GM12878 (cell line): ENCODE measurements around the gene SYT1. TPM values are rescaled to one million over a fixed set of nuclear protein-coding genes. Genes with fewer than 3 reads are reported as not detected.

Experiments used
- ATAC-seq: fragments of 200-7000 bp; cut with Tn5 transposase; 3 replicates; pipeline ENCODE4 v1.9.1; 2020; ENCODE audit warnings: mild to moderate bottlenecking, moderate library complexity
- BruUV-seq: library from RNA; stranded (reverse); fragments of 400-500 nt; replicated peaks from 2 replicates; lab custom pipeline; 2021; lab: Mats Ljungman, UMichigan
- CTCF ChIA-PET: fragments of 300-600 bp; sonication (Branson Sonifier 250); formaldehyde crosslinking; extraction: SDS; loops from one replicate; lab custom pipeline; 2021; ENCODE audit warnings: inconsistent platforms; lab: Yijun Ruan, JAX
- POLR2A ChIA-PET: fragments of 350-600 bp; formaldehyde crosslinking; extraction: SDS; loops from one replicate; lab custom pipeline; 2021; ENCODE audit warnings: inconsistent platforms; lab: Charles Lee
- RAD21 ChIA-PET: fragments of 300-600 bp; sonication (Branson Sonifier 250); formaldehyde crosslinking; loops from one replicate; lab custom pipeline; 2023; ENCODE audit warnings: antibody characterized with exemption; ENCODE audit not compliant: unreplicated experiment; lab: Charles Lee
- SMC1A ChIA-PET: fragments of 300-600 bp; sonication (Branson Sonifier 250); formaldehyde crosslinking; loops from one replicate; lab custom pipeline; 2023; ENCODE audit not compliant: unreplicated experiment, uncharacterized antibody; lab: Charles Lee
- DNase-seq: peaks from one replicate; pipeline ENCODE4 v3.0.0-alpha.2; 2011; ENCODE audit warnings: low read depth, low spot score
- FAIRE-seq: peaks from 3 replicates; lab custom pipeline; 2011; peaks lifted over from hg19 to GRCh38; lab: Jason Lieb, UNC
- H2AFZ ChIP-seq: 2 replicates; pipeline ENCODE4 v1.6.0; 2011; ENCODE audit warnings: low read depth, low read length, control low read depth; ENCODE audit not compliant: control insufficient read depth
- H3K27ac ChIP-seq: 2 replicates; pipeline ENCODE4 v1.5.1; 2011; ENCODE audit warnings: control low read depth; ENCODE audit not compliant: control insufficient read depth, insufficient read depth
- H3K27me3 ChIP-seq, 2 experiments: replicated peaks in 1 of 2; 2 replicates each; pipeline versions ENCODE4 v1.6.0 to v1.6.1; 2011; ENCODE audit warnings: low read length in 1 of 2; ENCODE audit not compliant: control insufficient read depth in 2 of 2, insufficient read depth in 2 of 2
- H3K36me3 ChIP-seq, 2 experiments: 2 replicates each; pipeline ENCODE4 v1.5.1; 2011; ENCODE audit warnings: low read length in 1 of 2; ENCODE audit not compliant: control insufficient read depth in 2 of 2, insufficient read depth in 2 of 2
- H3K4me1 ChIP-seq: 2 replicates; pipeline ENCODE4 v1.6.1; 2011; ENCODE audit warnings: mild to moderate bottlenecking, low read length, moderate library complexity, mixed read lengths; ENCODE audit not compliant: control insufficient read depth, insufficient read depth
- H3K4me2 ChIP-seq: 2 replicates; pipeline ENCODE4 v1.6.0; 2011; ENCODE audit warnings: control low read depth; ENCODE audit not compliant: control insufficient read depth, insufficient read depth
- H3K4me3 ChIP-seq: fragments of 200-600 bp; sonication (generic); 2 replicates; pipeline ENCODE4 v1.5.1; 2016
- H3K79me2 ChIP-seq: 2 replicates; pipeline ENCODE4 v1.6.0; 2011; ENCODE audit warnings: low read length; ENCODE audit not compliant: control insufficient read depth, insufficient read depth
- H3K9ac ChIP-seq: 2 replicates; pipeline ENCODE4 v1.8.0; 2011; ENCODE audit warnings: low read length, control low read depth, mixed read lengths; ENCODE audit not compliant: control insufficient read depth, insufficient read depth
- H3K9me3 ChIP-seq: replicated peaks from 3 replicates; pipeline ENCODE4 v1.5.1; 2011; ENCODE audit warnings: mild to moderate bottlenecking, low read length; ENCODE audit not compliant: control insufficient read depth, insufficient read depth
- H4K20me1 ChIP-seq: 2 replicates; pipeline ENCODE4 v1.6.0; 2011; ENCODE audit not compliant: control insufficient read depth, insufficient read depth
- PAX5 ChIP-seq: IDR thresholded peaks from 2 replicates; pipeline ENCODE4 v1.6.1; 2011; ENCODE audit warnings: low read depth, low read length, borderline replicate concordance
- ZNF384 ChIP-seq: IDR thresholded peaks from 2 replicates; pipeline ENCODE4 v1.6.1; 2012; ENCODE audit warnings: low read depth, mild to moderate bottlenecking, low read length, improper control_type of control experiment, borderline replicate concordance
- WGBS: methylation state at CpG from one replicate; pipeline ENCODE4 v1.1.6; 2016; ENCODE audit warnings: low lambda C conversion rate; ENCODE audit not compliant: insufficient replicate concordance, insufficient coverage; ENCODE audit errors: missing lambda C conversion rate; 5-methylcytosine and 5-hydroxymethylcytosine counted together
- in situ Hi-C: fragments of 300-500 bp; cut with MboI; formaldehyde crosslinking; loops from 9 replicates; pipeline ENCODE4 v1.14.3; 2018; ENCODE audit warnings: mixed read lengths
- intact Hi-C: fragments of 100-400 bp; cut with micrococcal nuclease; formaldehyde crosslinking; loops from one replicate; pipeline ENCODE4 v1.14.2; 2022; ENCODE audit not compliant: unreplicated experiment
- polyA plus RNA-seq, 11 experiments: library from polyadenylated mRNA; depleted of rRNA in 4 of 11; unstranded in 6 of 11; stranded (reverse) in 5 of 11; fragments of >200 nt; fragmentation: Nextera tagmentation in 4 of 11; fragmentation: Illumina TruSeq in 1 of 11; extraction: Ambion mirVana in 4 of 11; extraction: Trizol in 1 of 11; gene quantifications; 1 replicate in 1 of 11; 2 replicates in 10 of 11; pipeline versions ENCODE4 v1.2.1 to v1.2.3, GENCODE V29; 2011 to 2016; ENCODE audit warnings: inconsistent platforms in 2 of 11, missing spikeins in 2 of 11, low read depth in 1 of 11
- total RNA-seq, 4 experiments: library from RNA; depleted of rRNA in 3 of 4; stranded (reverse); fragments of >200 nt in 3 of 4; fragmentation: Illumina TruSeq in 1 of 4; extraction: Trizol in 1 of 4; gene quantifications; 2 replicates each; pipeline versions ENCODE4 v1.2.1 to v1.2.3, GENCODE V29; 2013 to 2021
- TF ChIP-seq, protein P1 (sequence below): IDR thresholded peaks from 2 replicates; pipeline ENCODE4 v1.6.1; 2012; ENCODE audit warnings: low read depth, low read length, improper control_type of control experiment
- TF ChIP-seq, protein P2 (sequence below): fragments of 450-650 bp; formaldehyde crosslinking; IDR thresholded peaks from 2 replicates; pipeline ENCODE4 v1.4.0; 2020; ENCODE audit warnings: mild to moderate bottlenecking, moderate library complexity
- TF ChIP-seq, protein P3 (sequence below): fragments of 450-650 bp; IDR thresholded peaks from 2 replicates; pipeline ENCODE4 v1.6.1; 2017; ENCODE audit warnings: mild to moderate bottlenecking, moderate library complexity

Gene SYT1
- total and polyA plus RNA-seq, 10 of the 15 experiments (the other 5 are each of a cell fraction or from before 2014, with no cell fraction given) = 0.10 to 0.28 TPM; not detected in 8

DNA sequence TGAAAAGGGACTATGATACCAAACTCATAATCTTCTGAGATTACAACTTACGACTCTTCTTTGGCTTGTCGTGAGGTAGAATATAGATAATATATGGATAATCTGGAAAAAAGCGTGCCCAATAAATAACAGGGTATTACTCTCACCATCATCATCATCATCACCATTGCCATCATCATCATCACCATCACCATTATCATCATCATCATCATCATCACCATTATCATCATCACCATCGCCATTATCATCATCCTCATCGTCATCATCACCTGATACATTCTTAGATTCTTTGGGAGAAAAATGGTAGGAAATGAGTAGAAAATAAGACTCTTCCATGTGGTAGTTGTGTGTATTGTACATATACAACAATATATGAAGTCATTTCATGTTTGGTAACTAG is 259.8 kb downstream of the SYT1 start:
- POLR2A ChIA-PET = no interaction called here
- H3K9me3 ChIP-seq = no peaks in the 10 kb centered on the region
- no peak overlapping the region for H2AFZ ChIP-seq
- no peak overlapping the region for H3K27ac ChIP-seq
- CTCF ChIA-PET = no interaction called here
- no peak overlapping the region for H3K9ac ChIP-seq
- no peak overlapping the region for H3K4me2 ChIP-seq
- in situ Hi-C loops (no loop called here), intact Hi-C loops (loop anchor here (10.0 kb wide), 1 partner anchor 220 kb away; no protein-coding TSS in a partner anchor)
- FAIRE-seq = no peak
- no TSS peak for BruUV-seq
- WGBS = 71% methylated on average over 5 of the region's 5 CpGs
- H3K4me1 ChIP-seq = no peaks in the 10 kb centered on the region
- SMC1A ChIA-PET = interaction anchor here (1.0 kb wide), 1 partner anchor 12 kb away, joined by 3 read pairs; no protein-coding TSS in a partner anchor
- no peaks in the 10 kb centered on the region for H4K20me1 ChIP-seq
- no peaks in the 10 kb centered on the region for H3K27me3 ChIP-seq
- no peak for DNase-seq
- no peaks in the 10 kb centered on the region for H3K36me3 ChIP-seq
- no peak for ATAC-seq
- no peak overlapping the region for H3K4me3 ChIP-seq
- no peaks in the 10 kb centered on the region for H3K79me2 ChIP-seq
- TF ChIP-seq ZNF384 (no peak), PAX5 (no peak)
- TF ChIP-seq, protein P1, sequence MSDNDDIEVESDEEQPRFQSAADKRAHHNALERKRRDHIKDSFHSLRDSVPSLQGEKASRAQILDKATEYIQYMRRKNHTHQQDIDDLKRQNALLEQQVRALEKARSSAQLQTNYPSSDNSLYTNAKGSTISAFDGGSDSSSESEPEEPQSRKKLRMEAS = no peak
- TF ChIP-seq, protein P2, sequence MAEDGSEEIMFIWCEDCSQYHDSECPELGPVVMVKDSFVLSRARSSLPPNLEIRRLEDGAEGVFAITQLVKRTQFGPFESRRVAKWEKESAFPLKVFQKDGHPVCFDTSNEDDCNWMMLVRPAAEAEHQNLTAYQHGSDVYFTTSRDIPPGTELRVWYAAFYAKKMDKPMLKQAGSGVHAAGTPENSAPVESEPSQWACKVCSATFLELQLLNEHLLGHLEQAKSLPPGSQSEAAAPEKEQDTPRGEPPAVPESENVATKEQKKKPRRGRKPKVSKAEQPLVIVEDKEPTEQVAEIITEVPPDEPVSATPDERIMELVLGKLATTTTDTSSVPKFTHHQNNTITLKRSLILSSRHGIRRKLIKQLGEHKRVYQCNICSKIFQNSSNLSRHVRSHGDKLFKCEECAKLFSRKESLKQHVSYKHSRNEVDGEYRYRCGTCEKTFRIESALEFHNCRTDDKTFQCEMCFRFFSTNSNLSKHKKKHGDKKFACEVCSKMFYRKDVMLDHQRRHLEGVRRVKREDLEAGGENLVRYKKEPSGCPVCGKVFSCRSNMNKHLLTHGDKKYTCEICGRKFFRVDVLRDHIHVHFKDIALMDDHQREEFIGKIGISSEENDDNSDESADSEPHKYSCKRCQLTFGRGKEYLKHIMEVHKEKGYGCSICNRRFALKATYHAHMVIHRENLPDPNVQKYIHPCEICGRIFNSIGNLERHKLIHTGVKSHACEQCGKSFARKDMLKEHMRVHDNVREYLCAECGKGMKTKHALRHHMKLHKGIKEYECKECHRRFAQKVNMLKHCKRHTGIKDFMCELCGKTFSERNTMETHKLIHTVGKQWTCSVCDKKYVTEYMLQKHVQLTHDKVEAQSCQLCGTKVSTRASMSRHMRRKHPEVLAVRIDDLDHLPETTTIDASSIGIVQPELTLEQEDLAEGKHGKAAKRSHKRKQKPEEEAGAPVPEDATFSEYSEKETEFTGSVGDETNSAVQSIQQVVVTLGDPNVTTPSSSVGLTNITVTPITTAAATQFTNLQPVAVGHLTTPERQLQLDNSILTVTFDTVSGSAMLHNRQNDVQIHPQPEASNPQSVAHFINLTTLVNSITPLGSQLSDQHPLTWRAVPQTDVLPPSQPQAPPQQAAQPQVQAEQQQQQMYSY = no peak
- TF ChIP-seq, protein P3, sequence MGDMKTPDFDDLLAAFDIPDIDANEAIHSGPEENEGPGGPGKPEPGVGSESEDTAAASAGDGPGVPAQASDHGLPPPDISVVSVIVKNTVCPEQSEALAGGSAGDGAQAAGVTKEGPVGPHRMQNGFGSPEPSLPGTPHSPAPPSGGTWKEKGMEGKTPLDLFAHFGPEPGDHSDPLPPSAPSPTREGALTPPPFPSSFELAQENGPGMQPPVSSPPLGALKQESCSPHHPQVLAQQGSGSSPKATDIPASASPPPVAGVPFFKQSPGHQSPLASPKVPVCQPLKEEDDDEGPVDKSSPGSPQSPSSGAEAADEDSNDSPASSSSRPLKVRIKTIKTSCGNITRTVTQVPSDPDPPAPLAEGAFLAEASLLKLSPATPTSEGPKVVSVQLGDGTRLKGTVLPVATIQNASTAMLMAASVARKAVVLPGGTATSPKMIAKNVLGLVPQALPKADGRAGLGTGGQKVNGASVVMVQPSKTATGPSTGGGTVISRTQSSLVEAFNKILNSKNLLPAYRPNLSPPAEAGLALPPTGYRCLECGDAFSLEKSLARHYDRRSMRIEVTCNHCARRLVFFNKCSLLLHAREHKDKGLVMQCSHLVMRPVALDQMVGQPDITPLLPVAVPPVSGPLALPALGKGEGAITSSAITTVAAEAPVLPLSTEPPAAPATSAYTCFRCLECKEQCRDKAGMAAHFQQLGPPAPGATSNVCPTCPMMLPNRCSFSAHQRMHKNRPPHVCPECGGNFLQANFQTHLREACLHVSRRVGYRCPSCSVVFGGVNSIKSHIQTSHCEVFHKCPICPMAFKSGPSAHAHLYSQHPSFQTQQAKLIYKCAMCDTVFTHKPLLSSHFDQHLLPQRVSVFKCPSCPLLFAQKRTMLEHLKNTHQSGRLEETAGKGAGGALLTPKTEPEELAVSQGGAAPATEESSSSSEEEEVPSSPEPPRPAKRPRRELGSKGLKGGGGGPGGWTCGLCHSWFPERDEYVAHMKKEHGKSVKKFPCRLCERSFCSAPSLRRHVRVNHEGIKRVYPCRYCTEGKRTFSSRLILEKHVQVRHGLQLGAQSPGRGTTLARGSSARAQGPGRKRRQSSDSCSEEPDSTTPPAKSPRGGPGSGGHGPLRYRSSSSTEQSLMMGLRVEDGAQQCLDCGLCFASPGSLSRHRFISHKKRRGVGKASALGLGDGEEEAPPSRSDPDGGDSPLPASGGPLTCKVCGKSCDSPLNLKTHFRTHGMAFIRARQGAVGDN = no peak
- RAD21 ChIA-PET = no interaction called here
